H9 (cell line): Measurements from ENCODE around the gene SOCS7. TPM values are rescaled to one million over a fixed set of nuclear protein-coding genes. Genes with fewer than 3 reads are reported as not detected.

Experiments used
- DNase-seq: peaks from one replicate; pipeline ENCODE4 v3.0.0-alpha.2; 2017
- H2AFZ ChIP-seq: one replicate; pipeline ENCODE4 v1.6.1; 2013; ENCODE audit warnings: mild to moderate bottlenecking, low read length, control low read depth, moderate library complexity
- H2AK5ac ChIP-seq: 2 replicates; pipeline ENCODE4 v1.6.1; 2013; ENCODE audit warnings: low read length, control low read depth, mixed read lengths; ENCODE audit not compliant: insufficient read length
- H2BK120ac ChIP-seq: one replicate; pipeline ENCODE4 v1.6.1; 2013; ENCODE audit warnings: low read depth, mild to moderate bottlenecking, low read length, control low read depth, inconsistent platforms; ENCODE audit not compliant: poor library complexity, severe bottlenecking
- H2BK12ac ChIP-seq: 2 replicates; pipeline ENCODE4 v1.6.1; 2013; ENCODE audit warnings: low read length, control low read depth, mixed read lengths, low read depth; ENCODE audit not compliant: insufficient read length
- H2BK15ac ChIP-seq: 2 replicates; pipeline ENCODE4 v1.6.1; 2013; ENCODE audit warnings: low read depth, low read length, control low read depth
- H2BK20ac ChIP-seq: one replicate; pipeline ENCODE4 v1.6.1; 2013; ENCODE audit warnings: low read depth, mild to moderate bottlenecking, low read length, control low read depth, inconsistent platforms; ENCODE audit not compliant: poor library complexity, severe bottlenecking
- H2BK5ac ChIP-seq: 2 replicates; pipeline ENCODE4 v1.6.1; 2013; ENCODE audit warnings: low read length, control low read depth, mixed read lengths; ENCODE audit not compliant: insufficient read length
- H3K14ac ChIP-seq: 2 replicates; pipeline ENCODE4 v1.6.1; 2013; ENCODE audit warnings: low read length, control low read depth; ENCODE audit not compliant: insufficient read depth
- H3K18ac ChIP-seq: 2 replicates; pipeline ENCODE4 v1.6.1; 2013; ENCODE audit warnings: low read depth, mild to moderate bottlenecking, mixed read lengths, low read length, control low read depth; ENCODE audit not compliant: insufficient read length
- H3K23ac ChIP-seq: 2 replicates; pipeline ENCODE4 v1.6.1; 2013; ENCODE audit warnings: low read length, control low read depth, mixed read lengths, low read depth; ENCODE audit not compliant: insufficient read length
- H3K23me2 ChIP-seq: 2 replicates; pipeline ENCODE4 v1.6.1; 2013; ENCODE audit warnings: low read depth, mild to moderate bottlenecking, mixed read lengths, low read length, control low read depth; ENCODE audit not compliant: insufficient read length, poor library complexity, severe bottlenecking
- H3K27ac ChIP-seq: 2 replicates; pipeline ENCODE4 v1.5.1; 2013; ENCODE audit warnings: low read length, control low read depth, mixed read lengths, low read depth; ENCODE audit not compliant: insufficient read length
- H3K27me3 ChIP-seq: 2 replicates; pipeline ENCODE4 v1.6.1; 2013; ENCODE audit warnings: low read length, control low read depth, inconsistent platforms; ENCODE audit not compliant: insufficient read depth
- H3K4ac ChIP-seq: 2 replicates; pipeline ENCODE4 v1.6.1; 2013; ENCODE audit warnings: low read depth, mild to moderate bottlenecking, control low read depth, inconsistent platforms, low read length, moderate library complexity
- H3K4me1 ChIP-seq: 2 replicates; pipeline ENCODE4 v1.6.1; 2013; ENCODE audit warnings: low read length, control low read depth, inconsistent platforms; ENCODE audit not compliant: insufficient read depth
- H3K4me2 ChIP-seq: 2 replicates; pipeline ENCODE4 v1.6.1; 2013; ENCODE audit warnings: low read length, control low read depth, mixed read lengths; ENCODE audit not compliant: insufficient read length, insufficient read depth
- H3K56ac ChIP-seq: 2 replicates; pipeline ENCODE4 v1.6.1; 2013; ENCODE audit warnings: low read depth, mild to moderate bottlenecking, mixed read lengths, low read length, control low read depth; ENCODE audit not compliant: insufficient read length
- H3K79me1 ChIP-seq: 2 replicates; pipeline ENCODE4 v1.6.1; 2013; ENCODE audit warnings: low read depth, mild to moderate bottlenecking, moderate library complexity, low read length, control low read depth, inconsistent platforms; ENCODE audit not compliant: insufficient read depth, poor library complexity, severe bottlenecking
- H3K79me2 ChIP-seq: 2 replicates; pipeline ENCODE4 v1.6.1; 2013; ENCODE audit warnings: low read length, control low read depth, inconsistent platforms; ENCODE audit not compliant: insufficient read depth
- H3K9ac ChIP-seq: 2 replicates; pipeline ENCODE4 v1.6.1; 2013; ENCODE audit warnings: low read length, control low read depth, mixed read lengths; ENCODE audit not compliant: insufficient read length; ENCODE audit errors: extremely low read depth
- H3K9me3 ChIP-seq: one replicate; pipeline ENCODE4 v1.6.1; 2013; ENCODE audit warnings: low read depth, low read length, inconsistent platforms; ENCODE audit not compliant: control insufficient read depth
- H3T11ph ChIP-seq: one replicate; pipeline ENCODE4 v1.6.1; 2013; ENCODE audit warnings: mild to moderate bottlenecking, low read length, control low read depth, inconsistent platforms
- H4K20me1 ChIP-seq: one replicate; pipeline ENCODE4 v1.6.1; 2013; ENCODE audit not compliant: control insufficient read depth, insufficient read length, insufficient read depth
- H4K5ac ChIP-seq: 2 replicates; pipeline ENCODE4 v1.6.1; 2013; ENCODE audit warnings: low read depth, mild to moderate bottlenecking, mixed read lengths, low read length, control low read depth; ENCODE audit not compliant: insufficient read length
- H4K8ac ChIP-seq: replicated peaks from 2 replicates; pipeline ENCODE4 v1.6.1; 2013; ENCODE audit warnings: low read length, control low read depth, mixed read lengths, low read depth; ENCODE audit not compliant: insufficient read length
- H4K91ac ChIP-seq: 2 replicates; pipeline ENCODE4 v1.6.1; 2013; ENCODE audit warnings: low read depth, mild to moderate bottlenecking, moderate library complexity, mixed read lengths, low read length, control low read depth; ENCODE audit not compliant: insufficient read length
- H3K27ac Mint-ChIP-seq, 3 experiments: 2 replicates in 2 of 3; 3 replicates in 1 of 3; pipeline ENCODE4 v1.8.0; 2020 to 2021; ENCODE audit warnings: mixed read lengths in 3 of 3, mild to moderate bottlenecking in 1 of 3, moderate library complexity in 1 of 3
- H3K27me3 Mint-ChIP-seq: 2 replicates; pipeline ENCODE4 v1.8.0; 2021; ENCODE audit warnings: low read depth, mild to moderate bottlenecking, moderate library complexity, mixed read lengths
- H3K36me3 Mint-ChIP-seq, 3 experiments: 2 replicates in 2 of 3; 3 replicates in 1 of 3; pipeline ENCODE4 v1.8.0; 2020 to 2021; ENCODE audit warnings: low read depth in 3 of 3, mixed read lengths in 3 of 3; ENCODE audit not compliant: insufficient read depth in 1 of 3
- H3K4me1 Mint-ChIP-seq, 2 experiments: 2 replicates each; pipeline ENCODE4 v1.8.0; 2020; ENCODE audit warnings: mixed read lengths in 2 of 2
- H3K4me3 Mint-ChIP-seq, 2 experiments: 2 replicates in 1 of 2; 3 replicates in 1 of 2; pipeline ENCODE4 v1.8.0; 2020 to 2021; ENCODE audit warnings: mild to moderate bottlenecking in 2 of 2, mixed read lengths in 2 of 2, moderate library complexity in 1 of 2
- H3K9me3 Mint-ChIP-seq, 2 experiments: 2 replicates in 1 of 2; 3 replicates in 1 of 2; pipeline ENCODE4 v1.8.0; 2020; ENCODE audit warnings: mild to moderate bottlenecking in 2 of 2, mixed read lengths in 2 of 2, moderate library complexity in 1 of 2
- CTCF ChIP-seq: fragments of 200-600 bp; sonication (generic); conservative IDR thresholded peaks from 3 replicates; pipeline ENCODE4 v1.8.0; 2021; ENCODE audit warnings: antibody characterized with exemption, mild to moderate bottlenecking
- WGBS: extraction: QIAGEN DNeasy Blood & Tissue Kit; methylation state at CpG from one replicate; pipeline ENCODE4 v1.1.7; 2013; ENCODE audit warnings: missing lambda C conversion rate, low lambda C conversion rate, mixed read lengths; ENCODE audit not compliant: insufficient read length; ENCODE audit errors: extremely low coverage; 5-methylcytosine and 5-hydroxymethylcytosine counted together
- total RNA-seq: library from RNA; stranded (reverse); gene quantifications from 2 replicates; pipeline ENCODE4 v1.2.1, GENCODE V29; 2021

The SOCS7 gene
- total RNA-seq, 1 experiment from 2014 or later: 31.0 TPM

GRCh38 chr17:38418693-38419507, 67.3 kb downstream of the SOCS7 start:
- no peaks in the 10 kb centered on the region for H3K79me1 ChIP-seq
- no peak overlapping the region for H3K9ac ChIP-seq
- H3K4me1 ChIP-seq: peaks cover 16% of the 10 kb centered on the region; the same call in 1 of the 2 replicates
- Mint-ChIP-seq H3K9me3 (no peaks in the 10 kb centered on the region), H3K27ac (peak overlapping the region in 1 of 3 experiments; percentile 52; a peak in 1 of 7 replicates), H3K27me3 (peaks cover 37% of the 10 kb centered on the region), H3K4me1 (peaks cover 55 to 77% of the 10 kb centered on the region in 2 experiments), H3K4me3 (peak overlapping the region; percentile 74 to 92), H3K36me3 (no peaks in the 10 kb centered on the region; a peak in 1 of 7 replicates)
- H3K23me2 ChIP-seq: peaks cover 22% of the 10 kb centered on the region
- H4K20me1 ChIP-seq: peaks cover 2% of the 10 kb centered on the region
- no peak overlapping the region for H3K23ac ChIP-seq
- H3T11ph ChIP-seq: no peak overlapping the region
- H2BK15ac ChIP-seq: no peak overlapping the region
- TF ChIP-seq CTCF: no peak
- H3K18ac ChIP-seq: no peak overlapping the region
- H3K27me3 ChIP-seq: peaks cover 3% of the 10 kb centered on the region; the same call in 1 of the 2 replicates
- H3K9me3 ChIP-seq: no peaks in the 10 kb centered on the region
- H3K14ac ChIP-seq: peak overlapping the region; percentile 27; the same call in 1 of the 2 replicates
- no peak overlapping the region for H2BK5ac ChIP-seq
- H2BK12ac ChIP-seq: no peak overlapping the region
- no peak overlapping the region for H3K56ac ChIP-seq
- H2AK5ac ChIP-seq: no peak overlapping the region
- H4K8ac ChIP-seq: no peak overlapping the region
- H4K5ac ChIP-seq: no peak overlapping the region
- H2AFZ ChIP-seq: no peak overlapping the region
- peak; percentile 71 for DNase-seq
- peak overlapping the region; percentile 82 for H3K4me2 ChIP-seq
- no peak overlapping the region for H3K27ac ChIP-seq
- H4K91ac ChIP-seq: no peak overlapping the region
- H3K79me2 ChIP-seq: no peaks in the 10 kb centered on the region
- H2BK20ac ChIP-seq: no peak overlapping the region
- no peak overlapping the region for H3K4ac ChIP-seq
- WGBS: no CpG with 5 or more reads among the region's 78 CpGs
- no peak overlapping the region for H2BK120ac ChIP-seq
